SK-N-SH treated with all-trans-retinoic acid at 6 μM for 48 hours (cell line): ENCODE measurements around the gene B4GALT6.

ENCODE experiments used
- ARNTL ChIP-seq: fragments of 450-650 bp; formaldehyde crosslinking; IDR thresholded peaks from 2 replicates; pipeline ENCODE4 v1.5.0; 2020; ENCODE audit warnings: low read depth, mild to moderate bottlenecking, moderate library complexity, borderline replicate concordance
- ESRRG ChIP-seq: fragments of 250-450 bp; sonication (Bioruptor Pico); IDR thresholded peaks from 2 replicates; pipeline ENCODE4 v1.6.1; 2021; ENCODE audit warnings: mild to moderate bottlenecking
- GLIS3 ChIP-seq: fragments of 250-450 bp; sonication (Bioruptor Pico); IDR thresholded peaks from 2 replicates; pipeline ENCODE4 v1.5.0; 2020; ENCODE audit warnings: mild to moderate bottlenecking, moderate library complexity
- OSR1 ChIP-seq: fragments of 250-450 bp; sonication (Bioruptor Pico); IDR thresholded peaks from 2 replicates; pipeline ENCODE4 v1.8.0; 2022; ENCODE audit warnings: moderate library complexity, mild to moderate bottlenecking, inconsistent platforms
- TF ChIP-seq, protein P1 (sequence below): fragments of 250-450 bp; sonication (Bioruptor Pico); IDR thresholded peaks from 2 replicates; pipeline ENCODE4 v1.8.0; 2020; ENCODE audit warnings: mild to moderate bottlenecking, moderate library complexity, borderline replicate concordance

DNA sequence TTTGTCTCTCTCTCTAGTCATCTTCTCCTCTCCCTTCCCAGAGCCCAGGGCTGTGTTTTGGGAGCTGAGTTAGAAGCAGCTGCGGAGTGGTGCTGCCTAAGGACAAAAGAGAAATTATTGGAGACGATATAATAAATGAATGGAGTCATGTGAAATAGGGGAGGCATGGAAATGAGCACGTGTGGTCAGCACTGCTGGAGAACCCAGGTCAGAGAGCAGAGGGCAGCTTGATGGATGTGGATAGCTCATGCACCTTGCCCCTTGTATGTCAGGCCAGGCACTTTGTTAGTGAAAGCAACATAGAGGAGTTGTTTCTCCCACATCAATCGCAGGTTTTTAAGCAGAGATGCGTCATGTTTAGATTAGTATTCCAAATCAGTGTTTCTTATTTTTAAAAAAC, 77.0 kb downstream of the B4GALT6 start:
- TF ChIP-seq ESRRG (CRISPR knock-in tag) (no peak), OSR1 (no peak), GLIS3 (CRISPR knock-in tag) (no peak), ARNTL (CRISPR knock-in tag) (no peak)
- TF ChIP-seq, protein P1, sequence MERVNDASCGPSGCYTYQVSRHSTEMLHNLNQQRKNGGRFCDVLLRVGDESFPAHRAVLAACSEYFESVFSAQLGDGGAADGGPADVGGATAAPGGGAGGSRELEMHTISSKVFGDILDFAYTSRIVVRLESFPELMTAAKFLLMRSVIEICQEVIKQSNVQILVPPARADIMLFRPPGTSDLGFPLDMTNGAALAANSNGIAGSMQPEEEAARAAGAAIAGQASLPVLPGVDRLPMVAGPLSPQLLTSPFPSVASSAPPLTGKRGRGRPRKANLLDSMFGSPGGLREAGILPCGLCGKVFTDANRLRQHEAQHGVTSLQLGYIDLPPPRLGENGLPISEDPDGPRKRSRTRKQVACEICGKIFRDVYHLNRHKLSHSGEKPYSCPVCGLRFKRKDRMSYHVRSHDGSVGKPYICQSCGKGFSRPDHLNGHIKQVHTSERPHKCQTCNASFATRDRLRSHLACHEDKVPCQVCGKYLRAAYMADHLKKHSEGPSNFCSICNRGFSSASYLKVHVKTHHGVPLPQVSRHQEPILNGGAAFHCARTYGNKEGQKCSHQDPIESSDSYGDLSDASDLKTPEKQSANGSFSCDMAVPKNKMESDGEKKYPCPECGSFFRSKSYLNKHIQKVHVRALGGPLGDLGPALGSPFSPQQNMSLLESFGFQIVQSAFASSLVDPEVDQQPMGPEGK (CRISPR knock-in tag): no peak
